ENCODE measurements around the gene LRRC47. TPM values are rescaled to one million over a fixed set of nuclear protein-coding genes. Genes with fewer than 3 reads are reported as not detected.

Gene LRRC47
- total and polyA plus RNA-seq, 9 donors, result 26.7 to 60.7 (median 47.6) TPM

GRCh38 chr1:3772027-3772714 lies 24.1 kb downstream of the LRRC47 start:
- peaks cover 17% of the 10 kb centered on the region for H3K4me1 ChIP-seq (ENCODE audit: insufficient read depth)
- intact Hi-C loops (cut with DNase I), result no loop called here

GRCh38 chr1:3771108-3772026 lies 24.9 kb downstream of the LRRC47 start:
- peaks cover 17% of the 10 kb centered on the region for H3K4me1 ChIP-seq (ENCODE audit: insufficient read depth)
- H3K4me3 ChIP-seq, result peak overlapping the region; percentile 64
- H3K27ac ChIP-seq, result peak overlapping the region; percentile 1 to 90
- TF ChIP-seq CTCF (IDR thresholded peaks at IDR 0.05) (no peak), POLR2A (IDR thresholded peaks at IDR 0.05) (no peak), EP300 (IDR thresholded peaks at IDR 0.05) (no peak)
- no peaks in the 10 kb centered on the region for H3K36me3 ChIP-seq
- DNase-seq, result peak; percentile 71 to 77 (median 75)
- no peaks in the 10 kb centered on the region for H3K27me3 ChIP-seq
- intact Hi-C loops (cut with DNase I), result no loop called here
- WGBS, 3 donors, result 13 to 22% (median 14%) methylated on average over 32 of the region's 32 CpGs
- no peaks in the 10 kb centered on the region for H3K9me3 ChIP-seq

More at GRCh38 chr1:3772027-3772714, 24.1 kb downstream of the LRRC47 start:
- Histone ChIP-seq H3K4me3 (peak overlapping the region; percentile 64), H3K27me3 (no peaks in the 10 kb centered on the region), H3K27ac (peak overlapping the region; percentile 70 to 90), H3K36me3 (no peaks in the 10 kb centered on the region), H3K9me3 (no peaks in the 10 kb centered on the region)
- DNase-seq, result peak; percentile 94 to 97 (median 95)
- WGBS, 3 donors, result 0 to 1% (median 1%) methylated on average over 3 to 59 of the region's 61 CpGs
- TF ChIP-seq CTCF (IDR thresholded peaks at IDR 0.05), result no peak
- TF ChIP-seq POLR2A (IDR thresholded peaks at IDR 0.05), result peak; percentile 50
- no peak for TF ChIP-seq EP300 (IDR thresholded peaks at IDR 0.05)

GRCh38 chr1:3770047-3770765 lies 26.1 kb downstream of the LRRC47 start:
- no peaks in the 10 kb centered on the region for H3K36me3 ChIP-seq
- H3K4me1 ChIP-seq (ENCODE audit: insufficient read depth), result peaks cover 11% of the 10 kb centered on the region
- no peak overlapping the region for H3K4me3 ChIP-seq
- 86 to 87% (median 87%) methylated on average over 15 to 16 of the region's 16 CpGs for WGBS, 3 donors
- intact Hi-C loops (cut with DNase I), result no loop called here
- H3K9me3 ChIP-seq, result no peaks in the 10 kb centered on the region
- H3K27me3 ChIP-seq, result no peaks in the 10 kb centered on the region
- peak overlapping the region in 1 of 2 donors; percentile 90 for H3K27ac ChIP-seq
- peak in 1 of 5 donors; percentile 37 for DNase-seq
- TF ChIP-seq CTCF (IDR thresholded peaks at IDR 0.05) (no peak), POLR2A (IDR thresholded peaks at IDR 0.05) (no peak), EP300 (IDR thresholded peaks at IDR 0.05) (no peak)

- intact Hi-C loops (cut with DNase I), result no loop called here
- H3K36me3 ChIP-seq, result no peaks in the 10 kb centered on the region
- no peak overlapping the region for H3K4me3 ChIP-seq
- 92 to 93% (median 92%) methylated on average over 22 of the region's 22 CpGs for WGBS, 3 donors
- no peak overlapping the region for H3K27ac ChIP-seq
- no peaks in the 10 kb centered on the region for H3K9me3 ChIP-seq
- H3K4me1 ChIP-seq (ENCODE audit: insufficient read depth), result peaks cover 11% of the 10 kb centered on the region
- peak in 1 of 5 donors; percentile 36 for DNase-seq
- no peaks in the 10 kb centered on the region for H3K27me3 ChIP-seq
- no peak for TF ChIP-seq POLR2A (IDR thresholded peaks at IDR 0.05)
- TF ChIP-seq CTCF (IDR thresholded peaks at IDR 0.05), result no peak
These were observed 27.4 kb downstream of the LRRC47 start for GRCh38 chr1:3768811-3769390.
